MCF 10A (cell line): Measurements from ENCODE around the gene SMIM22. TPM values are rescaled to one million over a fixed set of nuclear protein-coding genes. Genes with fewer than 3 reads are reported as not detected.

ENCODE experiments used
- BruUV-seq: library from RNA; stranded (reverse); fragments of 400-500 nt; replicated peaks from 2 replicates; lab custom pipeline; 2021; lab: Mats Ljungman, UMichigan
- CTCF ChIA-PET: fragments of 300-600 bp; sonication (Branson Sonifier 250); formaldehyde crosslinking; extraction: SDS; loops from one replicate; lab custom pipeline; 2021; ENCODE audit warnings: antibody characterized with exemption, inconsistent platforms; lab: Yijun Ruan, JAX
- POLR2A ChIA-PET: fragments of 300-600, 350-650 bp; sonication (Branson Sonifier 250); formaldehyde crosslinking; extraction: SDS; loops from one replicate; lab custom pipeline; 2020; ENCODE audit warnings: antibody characterized with exemption, inconsistent platforms; lab: Yijun Ruan, JAX
- DNase-seq: peaks from one replicate; pipeline ENCODE4 v3.0.0-alpha.2; 2018; ENCODE audit not compliant: unreplicated experiment
- H3K27ac Mint-ChIP-seq: one replicate; pipeline ENCODE4 v1.8.0; 2022; ENCODE audit warnings: mild to moderate bottlenecking, low read depth, mixed read lengths; ENCODE audit not compliant: unreplicated experiment
- H3K27me3 Mint-ChIP-seq: one replicate; pipeline ENCODE4 v1.8.0; 2022; ENCODE audit warnings: mixed read lengths; ENCODE audit not compliant: insufficient read depth, unreplicated experiment
- H3K36me3 Mint-ChIP-seq: one replicate; pipeline ENCODE4 v1.8.0; 2022; ENCODE audit warnings: mild to moderate bottlenecking, moderate library complexity, mixed read lengths; ENCODE audit not compliant: insufficient read depth, unreplicated experiment
- H3K4me1 Mint-ChIP-seq: one replicate; pipeline ENCODE4 v1.8.0; 2022; ENCODE audit warnings: mixed read lengths; ENCODE audit not compliant: insufficient read depth, unreplicated experiment
- H3K4me3 Mint-ChIP-seq: one replicate; pipeline ENCODE4 v1.8.0; 2022; ENCODE audit warnings: mild to moderate bottlenecking, moderate library complexity, mixed read lengths; ENCODE audit not compliant: unreplicated experiment
- H3K9me3 Mint-ChIP-seq: one replicate; pipeline ENCODE4 v1.8.0; 2022; ENCODE audit warnings: mixed read lengths; ENCODE audit not compliant: unreplicated experiment
- intact Hi-C: fragments of 100-400 bp; cut with micrococcal nuclease; formaldehyde crosslinking; loops from 2 replicates; pipeline ENCODE4 v1.14.1; 2022
- total RNA-seq: library from RNA; stranded (reverse); gene quantifications from 2 replicates; pipeline ENCODE4 v1.2.3, GENCODE V29; 2022
- TF ChIP-seq, protein P1 (sequence below): fragments of 200-600 bp; IDR thresholded peaks from one replicate; pipeline ENCODE4 v1.8.0; 2022; ENCODE audit warnings: antibody characterized with exemption, mild to moderate bottlenecking; ENCODE audit not compliant: unreplicated experiment

Gene SMIM22
- total RNA-seq, 1 experiment from 2014 or later = 2.4 TPM

DNA sequence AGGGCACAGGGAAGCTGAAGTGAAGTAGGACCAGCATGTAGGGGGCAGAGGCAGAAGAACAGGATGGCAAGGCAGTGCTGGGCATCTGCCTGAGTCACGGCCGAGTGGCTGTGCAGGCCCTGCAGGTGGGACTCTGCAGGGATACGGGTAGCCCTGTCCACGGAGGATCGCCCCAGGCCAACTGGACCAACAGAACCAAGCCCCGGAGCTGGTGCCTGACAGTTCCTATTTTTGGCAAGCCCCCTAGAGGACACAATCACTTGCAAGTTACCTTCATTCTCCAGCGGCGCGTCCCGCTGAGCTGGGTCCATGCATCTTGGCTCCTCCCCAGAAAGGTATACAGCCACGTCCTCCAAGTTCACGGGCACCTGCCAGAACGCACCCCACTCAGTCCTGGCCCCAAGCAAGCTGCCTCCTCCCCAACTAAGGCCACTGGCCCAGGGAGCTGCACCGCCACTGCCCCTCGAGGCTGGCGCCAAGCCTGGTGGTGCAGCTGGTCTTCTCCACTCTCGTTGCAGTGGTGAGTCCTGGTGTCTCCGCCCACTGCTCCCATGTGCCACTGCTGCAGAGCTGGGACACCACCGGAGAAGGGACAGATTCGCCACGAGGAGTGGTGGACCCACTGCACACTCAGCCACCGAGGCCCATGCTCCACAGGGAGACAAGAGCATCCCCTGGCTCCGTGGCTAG is 34.8 kb upstream of the SMIM22 start:
- TF ChIP-seq, protein P1, sequence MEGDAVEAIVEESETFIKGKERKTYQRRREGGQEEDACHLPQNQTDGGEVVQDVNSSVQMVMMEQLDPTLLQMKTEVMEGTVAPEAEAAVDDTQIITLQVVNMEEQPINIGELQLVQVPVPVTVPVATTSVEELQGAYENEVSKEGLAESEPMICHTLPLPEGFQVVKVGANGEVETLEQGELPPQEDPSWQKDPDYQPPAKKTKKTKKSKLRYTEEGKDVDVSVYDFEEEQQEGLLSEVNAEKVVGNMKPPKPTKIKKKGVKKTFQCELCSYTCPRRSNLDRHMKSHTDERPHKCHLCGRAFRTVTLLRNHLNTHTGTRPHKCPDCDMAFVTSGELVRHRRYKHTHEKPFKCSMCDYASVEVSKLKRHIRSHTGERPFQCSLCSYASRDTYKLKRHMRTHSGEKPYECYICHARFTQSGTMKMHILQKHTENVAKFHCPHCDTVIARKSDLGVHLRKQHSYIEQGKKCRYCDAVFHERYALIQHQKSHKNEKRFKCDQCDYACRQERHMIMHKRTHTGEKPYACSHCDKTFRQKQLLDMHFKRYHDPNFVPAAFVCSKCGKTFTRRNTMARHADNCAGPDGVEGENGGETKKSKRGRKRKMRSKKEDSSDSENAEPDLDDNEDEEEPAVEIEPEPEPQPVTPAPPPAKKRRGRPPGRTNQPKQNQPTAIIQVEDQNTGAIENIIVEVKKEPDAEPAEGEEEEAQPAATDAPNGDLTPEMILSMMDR = no peak
- Mint-ChIP-seq H3K27ac (no peak overlapping the region), H3K4me1 (no peaks in the 10 kb centered on the region), H3K27me3 (no peaks in the 10 kb centered on the region), H3K36me3 (peaks cover 82% of the 10 kb centered on the region), H3K4me3 (no peak overlapping the region), H3K9me3 (no peaks in the 10 kb centered on the region)
- POLR2A ChIA-PET = interaction anchor here (0.7 to 1.2 kb wide), 2 partner anchors 8 to 39 kb away, joined by 3 to 4 read pairs; no protein-coding TSS in a partner anchor
- intact Hi-C loops = no loop called here
- no TSS peak for BruUV-seq
- CTCF ChIA-PET = interaction anchor here (0.6 to 0.7 kb wide), 2 partner anchors 28 to 1683 kb away, joined by 3 read pairs; no protein-coding TSS in a partner anchor
- DNase-seq = no peak

DNA sequence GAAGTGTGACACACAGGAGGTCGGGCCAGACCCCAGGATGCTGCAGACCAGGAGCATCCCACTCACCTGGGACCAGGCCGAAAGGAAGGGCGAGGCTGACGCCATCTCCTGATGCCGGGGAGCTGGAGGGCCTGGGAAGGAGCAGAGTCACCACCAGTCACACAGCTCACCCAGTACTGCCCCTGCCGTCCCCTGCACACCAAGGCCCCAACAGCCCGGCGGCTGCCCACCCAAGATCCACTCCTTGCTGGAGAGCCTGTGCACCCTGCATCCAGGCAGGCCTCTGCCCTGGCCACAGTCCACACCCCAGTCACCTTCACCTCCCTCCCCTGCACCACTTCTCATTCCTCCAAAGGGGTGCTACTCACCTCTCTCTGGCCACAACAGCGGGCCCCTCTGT is 33.0 kb upstream of the SMIM22 start:
- no peak for DNase-seq
- Mint-ChIP-seq H3K27me3 (no peaks in the 10 kb centered on the region), H3K9me3 (no peaks in the 10 kb centered on the region), H3K4me3 (no peak overlapping the region), H3K27ac (no peak overlapping the region), H3K4me1 (no peaks in the 10 kb centered on the region), H3K36me3 (peaks cover 72% of the 10 kb centered on the region)
- ChIA-PET CTCF (interaction anchor here (0.7 kb wide), 1 partner anchor 52 kb away, joined by 3 read pairs; no protein-coding TSS in a partner anchor), POLR2A (no interaction called here)
- TF ChIP-seq, protein P1 = no peak
- intact Hi-C loops = no loop called here
- BruUV-seq = no TSS peak

DNA sequence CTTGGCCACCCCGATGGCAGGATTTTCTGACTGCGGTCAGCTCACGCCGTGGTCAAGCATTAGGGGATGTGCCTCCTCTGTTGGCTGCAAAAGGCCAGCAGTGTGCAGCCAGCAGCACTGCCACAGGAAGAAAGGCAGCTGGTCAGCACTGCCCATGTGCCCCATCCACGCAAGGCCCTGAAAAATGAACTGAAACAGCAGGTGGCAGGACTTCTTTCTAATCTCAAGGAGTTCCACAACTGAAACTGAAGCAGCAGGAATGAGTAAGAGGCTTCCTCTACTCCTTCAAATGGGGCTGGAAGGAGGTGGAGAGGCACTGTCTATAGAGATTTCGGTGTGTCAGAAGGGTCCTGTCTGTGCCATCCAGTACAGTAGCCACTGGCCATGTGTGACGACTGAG is 31.4 kb upstream of the SMIM22 start:
- ChIA-PET POLR2A (no interaction called here), CTCF (interaction anchor here (0.6 kb wide), 1 partner anchor 17 kb away, joined by 4 read pairs; no protein-coding TSS in a partner anchor)
- H3K27me3 Mint-ChIP-seq = no peaks in the 10 kb centered on the region
- intact Hi-C loops = no loop called here
- no peak overlapping the region for H3K27ac Mint-ChIP-seq
- H3K36me3 Mint-ChIP-seq = peaks cover 56% of the 10 kb centered on the region
- H3K4me1 Mint-ChIP-seq = no peaks in the 10 kb centered on the region
- no peak for DNase-seq
- H3K4me3 Mint-ChIP-seq = no peak overlapping the region
- TF ChIP-seq, protein P1 = no peak
- no peaks in the 10 kb centered on the region for H3K9me3 Mint-ChIP-seq
- BruUV-seq = no TSS peak
